Activated CD4-positive, alpha-beta T cell treated with anti-CD3 and anti-CD28 coated beads, Interleukin-2, amount 10 ng/mL, durations not matched to agents 24 days and 14 days (primary cell): ENCODE measurements around the gene RMC1. TPM values are rescaled to one million over a fixed set of nuclear protein-coding genes. Genes with fewer than 3 reads are reported as not detected.

ENCODE experiments used
- DNase-seq: peaks from one replicate; pipeline ENCODE4 v3.0.0; 2022
- H3K27ac Mint-ChIP-seq: one replicate; pipeline ENCODE4 v1.8.0; 2022; ENCODE audit warnings: mild to moderate bottlenecking, mixed read lengths
- H3K27me3 Mint-ChIP-seq: one replicate; pipeline ENCODE4 v1.8.0; 2022; ENCODE audit warnings: mixed read lengths
- H3K36me3 Mint-ChIP-seq: one replicate; pipeline ENCODE4 v1.8.0; 2022; ENCODE audit warnings: low read depth, mild to moderate bottlenecking, mixed read lengths
- H3K4me1 Mint-ChIP-seq: one replicate; pipeline ENCODE4 v1.8.0; 2021; ENCODE audit warnings: mixed read lengths
- H3K4me3 Mint-ChIP-seq: one replicate; pipeline ENCODE4 v1.8.0; 2022; ENCODE audit warnings: mild to moderate bottlenecking, moderate library complexity, mixed read lengths
- H3K9me3 Mint-ChIP-seq: one replicate; pipeline ENCODE4 v1.8.0; 2021; ENCODE audit warnings: mixed read lengths
- intact Hi-C: fragments of 100-400 bp; cut with micrococcal nuclease; formaldehyde crosslinking; loops from one replicate; pipeline ENCODE4 v1.15.1; 2023
- total RNA-seq: library from RNA; stranded (reverse); gene quantifications from 2 replicates; pipeline ENCODE4 v1.2.3, GENCODE V29; 2022

Gene RMC1
- 51.0 and 52.8 TPM in 2 replicates for total RNA-seq

DNA sequence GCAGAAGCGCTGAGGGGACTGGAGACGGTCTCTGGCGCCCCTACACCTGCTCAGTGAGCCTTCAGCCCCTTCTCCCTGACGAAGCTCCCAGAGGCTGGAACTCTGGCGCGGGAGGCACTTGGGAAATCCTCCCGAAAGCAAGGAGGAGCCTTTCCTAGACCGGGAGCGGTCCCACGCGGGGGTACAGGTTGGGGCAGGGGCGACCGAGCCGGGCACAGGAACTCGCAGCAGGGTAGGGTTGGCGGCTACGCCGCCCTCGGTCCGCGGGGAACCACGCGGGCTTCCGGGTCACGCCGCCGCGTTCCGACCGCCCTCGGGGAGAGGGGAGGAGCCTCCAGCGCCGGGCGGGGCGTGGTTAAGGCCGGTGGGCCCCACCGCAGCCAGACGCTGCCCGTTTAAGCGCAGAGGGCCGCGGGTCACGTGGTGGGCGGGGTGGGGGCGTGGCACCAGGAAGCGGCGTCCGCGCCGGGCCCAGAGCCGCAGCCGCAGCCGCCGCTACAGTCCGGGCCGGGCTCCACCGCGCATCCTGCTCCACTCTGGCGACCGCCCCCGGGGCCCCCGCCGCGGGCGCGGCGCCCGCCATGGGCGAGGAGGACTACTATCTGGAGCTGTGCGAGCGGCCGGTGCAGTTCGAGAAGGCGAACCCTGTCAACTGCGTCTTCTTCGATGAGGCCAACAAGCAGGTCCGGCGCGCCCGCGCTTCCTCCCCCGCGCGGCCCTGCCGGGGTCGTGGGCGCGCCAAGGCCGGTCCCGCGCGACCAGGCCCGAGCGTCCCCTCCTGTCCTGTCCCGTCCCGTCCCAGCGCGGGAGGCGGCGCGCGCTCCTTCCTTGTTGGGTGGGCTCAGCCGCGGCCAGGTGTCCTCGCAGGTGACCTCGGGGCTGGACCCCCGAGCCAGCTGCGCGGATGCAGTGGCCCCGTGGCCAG, at the start of gene RMC1:
RMC1 (plus strand) TSS at position 474 of the 925 bp plus-strand sequence; CDS start at position 582, 108 bp downstream.
- peaks cover 21% of the 10 kb centered on the region for H3K36me3 Mint-ChIP-seq
- H3K4me3 Mint-ChIP-seq = peak within 1 kb of the TSS; percentile 87
- H3K27ac Mint-ChIP-seq = peak within 1 kb of the TSS; percentile 91
- peak; percentile 99 for DNase-seq
- no peaks in the 10 kb centered on the region for H3K9me3 Mint-ChIP-seq
- peaks cover 51% of the 10 kb centered on the region for H3K4me1 Mint-ChIP-seq
- intact Hi-C loops = loop anchor here (1.0 to 10.0 kb wide), 8 partner anchors 50 to 514 kb away; partner anchors contain the start of genes CABLES1, NPC1 and RIOK3
- H3K27me3 Mint-ChIP-seq = no peaks in the 10 kb centered on the region

DNA sequence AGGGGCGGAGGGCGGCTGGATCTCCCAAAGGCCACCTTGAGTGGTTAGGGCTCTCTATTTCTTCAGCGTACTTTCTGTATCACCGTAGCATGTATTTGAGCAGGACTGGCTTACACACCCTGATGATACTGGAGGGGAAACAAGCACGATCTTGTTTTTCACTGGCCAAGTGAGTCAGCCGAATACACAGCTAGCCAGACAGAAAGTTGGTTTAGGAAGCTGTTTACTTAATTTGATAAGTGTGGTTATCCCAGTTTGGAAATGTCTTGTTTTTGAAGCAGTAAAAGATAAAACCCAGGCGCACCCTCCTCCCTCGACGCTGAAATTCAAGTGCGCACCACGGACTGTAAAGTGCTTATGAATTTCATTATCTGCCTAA, 49.6 kb upstream of the RMC1 start:
- H3K36me3 Mint-ChIP-seq = peaks cover 12% of the 10 kb centered on the region
- H3K27me3 Mint-ChIP-seq = peaks cover 3% of the 10 kb centered on the region
- intact Hi-C loops = loop anchor here (1.0 to 10.0 kb wide), 4 partner anchors 16 to 561 kb away; partner anchors contain the start of genes NPC1, RMC1 and TTC39C
- peaks cover 45% of the 10 kb centered on the region for H3K4me1 Mint-ChIP-seq
- DNase-seq = no peak
- H3K4me3 Mint-ChIP-seq = peak overlapping the region; percentile 100
- peak overlapping the region; percentile 95 for H3K27ac Mint-ChIP-seq
- H3K9me3 Mint-ChIP-seq = no peaks in the 10 kb centered on the region

DNA sequence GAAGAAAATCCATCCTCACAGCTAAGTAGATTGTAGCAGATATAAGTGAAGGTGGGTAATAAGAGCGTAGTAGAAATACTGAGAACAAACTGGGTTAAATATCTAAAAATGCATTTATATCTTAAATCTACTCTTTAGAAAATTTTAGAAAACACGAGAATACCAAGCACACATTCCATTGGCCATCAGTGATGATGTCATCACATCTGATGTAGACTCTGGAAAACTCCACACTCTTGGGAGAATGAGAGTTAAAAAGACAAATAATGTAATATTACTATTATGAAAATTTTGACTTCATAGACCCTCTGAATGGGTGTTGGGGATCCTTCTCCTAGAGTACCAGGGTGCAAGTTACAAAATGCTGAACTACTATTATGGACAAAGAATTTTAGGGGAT, 46.5 kb upstream of the RMC1 start:
- Mint-ChIP-seq H3K4me3 (no peak overlapping the region), H3K36me3 (peaks cover 21% of the 10 kb centered on the region), H3K4me1 (peaks cover 61% of the 10 kb centered on the region), H3K27ac (no peak overlapping the region), H3K27me3 (no peaks in the 10 kb centered on the region), H3K9me3 (no peaks in the 10 kb centered on the region)
- no peak for DNase-seq
- intact Hi-C loops = loop anchor here (10.0 kb wide), 1 partner anchor 558 kb away; the partner anchor contains the start of gene TTC39C

DNA sequence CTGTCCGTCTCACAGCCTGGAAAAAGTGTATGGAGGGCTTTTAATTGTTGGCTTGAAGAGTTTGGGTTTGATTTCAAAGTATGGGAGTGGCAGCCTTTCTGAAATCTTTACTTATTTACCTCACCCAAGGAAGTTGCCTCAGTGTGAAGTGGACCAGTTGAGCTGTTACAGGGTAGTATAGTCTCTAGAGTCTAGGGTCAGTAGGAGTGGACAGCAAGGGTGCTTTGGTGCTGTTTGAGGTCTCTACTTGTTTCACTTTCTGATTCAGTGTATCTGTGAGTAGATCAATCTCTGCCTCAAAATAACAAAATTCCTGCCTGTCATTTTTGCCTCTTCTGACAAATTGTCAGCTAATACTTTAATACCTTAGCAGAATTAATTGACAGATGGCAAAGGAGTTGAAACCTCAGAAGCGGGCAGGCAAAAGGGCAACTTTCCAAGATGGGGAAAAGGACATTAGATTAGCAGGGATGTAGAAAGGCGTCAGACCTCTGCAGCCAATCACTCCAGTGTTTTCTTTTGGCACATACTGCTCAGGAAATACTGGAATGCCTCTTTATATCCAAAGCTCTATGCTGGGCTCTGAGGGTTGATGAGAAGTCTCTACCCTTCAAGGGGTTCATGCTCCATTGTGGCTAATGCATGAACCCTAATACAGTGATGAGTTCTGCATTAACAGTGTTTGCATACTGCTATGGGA, 44.3 kb upstream of the RMC1 start:
- Mint-ChIP-seq H3K36me3 (peaks cover 35% of the 10 kb centered on the region), H3K27me3 (no peaks in the 10 kb centered on the region), H3K27ac (no peak overlapping the region), H3K4me1 (peaks cover 49% of the 10 kb centered on the region), H3K4me3 (no peak overlapping the region), H3K9me3 (no peaks in the 10 kb centered on the region)
- DNase-seq = no peak
- intact Hi-C loops = loop anchor here (10.0 kb wide), 1 partner anchor 556 kb away; the partner anchor contains the start of gene TTC39C

DNA sequence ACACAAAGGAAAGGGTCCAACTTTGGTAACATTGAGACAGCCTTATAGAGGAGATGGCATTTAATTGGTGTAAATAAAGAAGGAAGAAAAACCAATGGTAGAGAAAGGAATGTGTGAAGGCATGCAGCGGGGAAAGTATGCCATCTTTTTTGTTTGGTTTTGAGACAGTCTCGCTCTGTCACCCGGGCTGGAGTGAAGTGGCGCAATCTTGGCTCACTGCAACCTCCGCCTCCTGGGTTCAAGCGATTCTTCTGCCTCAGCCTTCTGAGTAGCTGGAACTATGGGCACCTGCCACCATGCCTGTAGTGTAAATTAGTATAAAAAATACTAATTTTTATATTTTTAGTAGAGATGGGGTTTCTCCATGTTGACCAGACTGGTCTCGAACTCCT, 43.8 kb upstream of the RMC1 start:
- intact Hi-C loops = loop anchor here (10.0 kb wide), 1 partner anchor 555 kb away; the partner anchor contains the start of gene TTC39C

DNA sequence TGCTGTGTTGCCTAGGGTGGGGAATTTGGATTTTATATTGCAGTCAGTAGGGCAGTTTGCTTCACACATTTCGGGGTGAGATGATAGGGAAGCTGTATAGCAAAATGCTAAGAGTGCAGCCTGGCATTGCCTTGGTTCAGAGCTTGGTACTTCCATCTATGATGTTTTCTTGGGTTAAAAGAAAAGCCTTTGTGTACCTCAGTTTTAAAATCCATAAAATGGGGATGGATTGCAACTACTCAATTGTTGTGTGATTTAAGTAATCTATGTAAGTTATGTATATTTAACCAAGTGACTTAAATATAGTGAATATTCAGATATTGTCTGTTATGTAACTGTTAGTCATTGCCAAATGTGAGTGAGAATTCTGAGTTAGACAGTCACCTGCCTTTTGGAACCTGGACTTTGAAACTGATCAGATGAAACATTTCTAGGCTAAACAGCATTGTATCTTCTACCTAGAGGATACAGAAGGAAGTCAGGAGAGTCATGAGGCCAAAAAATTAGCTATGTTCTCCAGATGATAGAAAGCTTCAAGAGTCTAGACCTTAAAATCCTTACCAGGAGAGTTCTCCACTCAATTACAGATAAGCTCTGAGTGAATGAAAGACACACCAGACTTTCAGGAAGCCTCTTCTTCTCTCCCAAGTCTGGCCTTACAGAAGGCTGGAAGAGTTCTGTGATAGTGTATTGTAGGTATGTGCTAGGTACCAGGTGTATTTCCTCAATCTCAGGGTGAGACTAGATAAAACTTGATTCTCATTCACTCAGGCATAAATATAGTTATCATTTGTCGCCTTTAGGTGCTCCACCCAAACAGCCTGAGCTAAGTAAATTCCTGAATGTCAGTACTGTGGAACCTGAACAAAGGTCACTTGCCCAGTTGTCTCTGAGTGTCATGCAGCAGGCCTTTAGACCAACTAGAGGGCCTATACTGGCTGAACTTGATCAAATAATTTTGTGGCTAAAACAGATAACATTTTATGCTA, 42.7 kb upstream of the RMC1 start:
- Mint-ChIP-seq H3K36me3 (peaks cover 38% of the 10 kb centered on the region), H3K4me3 (no peak overlapping the region), H3K4me1 (peaks cover 38% of the 10 kb centered on the region), H3K27ac (no peak overlapping the region), H3K9me3 (no peaks in the 10 kb centered on the region), H3K27me3 (no peaks in the 10 kb centered on the region)
- intact Hi-C loops = no loop called here
- no peak for DNase-seq

More for the DNA sequence above, 43.8 kb upstream of the RMC1 start:
- Mint-ChIP-seq H3K4me3 (no peak overlapping the region), H3K9me3 (no peaks in the 10 kb centered on the region), H3K36me3 (peaks cover 35% of the 10 kb centered on the region), H3K4me1 (peaks cover 44% of the 10 kb centered on the region), H3K27ac (no peak overlapping the region), H3K27me3 (no peaks in the 10 kb centered on the region)
- no peak for DNase-seq

DNA sequence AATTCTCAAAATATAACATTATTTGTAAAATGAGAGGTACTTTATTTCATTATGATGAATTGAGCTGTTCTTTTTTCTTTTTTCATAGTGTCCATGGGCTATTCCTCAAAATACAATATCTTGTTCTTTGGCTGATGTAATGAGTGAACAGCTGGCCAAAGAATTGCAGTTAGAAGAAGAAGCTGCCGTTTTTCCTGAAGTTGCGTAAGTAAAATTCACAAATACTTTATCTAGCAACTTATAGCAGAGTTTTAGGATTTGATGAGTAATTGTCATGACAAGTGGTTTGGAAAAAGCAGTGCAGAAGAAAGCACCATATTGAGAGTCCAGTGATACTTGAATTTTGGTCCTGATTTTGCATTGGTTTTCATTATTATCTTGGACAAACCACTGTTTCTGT, 40.4 kb upstream of the RMC1 start:
- intact Hi-C loops = no loop called here
- Mint-ChIP-seq H3K27ac (no peak overlapping the region), H3K36me3 (peaks cover 42% of the 10 kb centered on the region), H3K4me3 (no peak overlapping the region), H3K27me3 (no peaks in the 10 kb centered on the region), H3K9me3 (no peaks in the 10 kb centered on the region), H3K4me1 (peaks cover 29% of the 10 kb centered on the region)
- DNase-seq = no peak

DNA sequence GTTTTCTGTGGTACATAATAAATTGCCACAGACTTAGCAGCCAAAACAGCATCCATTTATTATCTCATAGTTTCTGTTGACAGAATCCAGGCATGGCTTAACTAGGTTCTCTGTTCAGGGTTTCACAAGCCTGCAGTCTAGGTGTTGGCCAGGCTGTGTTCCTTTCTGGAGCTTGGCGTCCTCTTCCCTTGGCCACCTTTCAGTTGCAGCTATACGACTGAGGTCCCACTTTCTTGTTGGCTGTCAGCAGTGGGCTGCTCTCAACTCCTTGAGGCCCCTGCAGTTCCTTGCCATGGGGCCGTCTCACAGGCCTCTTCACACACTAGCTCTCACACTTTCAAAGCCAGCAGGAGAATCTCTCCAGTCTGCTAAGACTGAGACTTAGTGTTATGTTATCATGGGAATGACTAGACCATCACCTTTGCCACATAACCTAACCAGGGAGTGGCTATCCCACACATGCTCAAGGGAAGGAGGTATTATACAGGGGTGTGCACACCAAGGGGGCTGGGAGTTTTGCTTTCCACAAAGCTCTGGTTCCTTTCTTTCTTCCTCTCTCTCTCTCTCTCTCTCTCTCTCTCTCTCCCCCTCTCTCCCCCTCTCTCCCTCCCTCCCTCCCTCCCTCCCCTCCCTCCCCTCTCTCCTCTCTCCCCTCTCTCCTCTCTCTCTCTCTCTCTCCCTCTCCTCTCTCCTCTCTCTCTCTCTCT, 34.4 kb upstream of the RMC1 start:
- intact Hi-C loops = no loop called here
- peaks cover 4% of the 10 kb centered on the region for H3K4me1 Mint-ChIP-seq
- no peak for DNase-seq
- H3K36me3 Mint-ChIP-seq = peaks cover 38% of the 10 kb centered on the region
- H3K9me3 Mint-ChIP-seq = no peaks in the 10 kb centered on the region
- H3K27ac Mint-ChIP-seq = no peak overlapping the region
- no peaks in the 10 kb centered on the region for H3K27me3 Mint-ChIP-seq
- no peak overlapping the region for H3K4me3 Mint-ChIP-seq

DNA sequence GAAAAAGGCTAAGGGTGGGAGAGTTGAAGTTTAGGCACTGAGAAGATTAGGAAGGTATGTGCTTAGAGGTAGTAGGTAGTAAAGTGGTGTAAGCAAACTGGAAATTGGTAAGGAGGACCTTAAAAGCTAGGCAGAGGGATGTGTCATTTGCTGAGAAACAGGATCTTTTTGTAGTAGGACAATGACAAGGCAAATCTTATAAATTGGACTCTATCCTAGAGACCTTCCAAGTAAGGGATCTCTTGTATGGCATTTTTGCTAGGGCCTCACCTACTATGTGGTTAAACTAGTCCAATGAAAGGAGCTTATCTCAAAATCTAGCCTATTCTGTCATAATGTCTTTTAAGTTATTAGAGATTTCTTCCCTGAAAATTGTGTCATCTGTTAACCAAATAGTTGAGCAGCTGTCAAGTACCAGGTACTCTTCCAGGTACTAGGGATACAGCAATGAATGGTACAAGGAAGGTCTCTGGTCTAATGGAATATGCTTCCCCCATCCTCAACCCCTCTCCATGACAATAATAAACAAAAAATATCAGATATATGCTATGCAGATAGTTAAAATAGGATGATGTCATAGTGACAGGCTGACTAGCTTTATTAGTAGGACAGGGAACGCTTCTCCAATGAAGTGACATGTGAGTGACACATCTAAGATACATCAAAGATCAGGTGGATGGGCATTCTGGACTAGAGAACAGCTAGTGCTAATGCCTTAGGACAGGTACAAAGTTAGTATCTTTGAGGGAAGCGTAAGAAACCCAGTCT, 32.5 kb upstream of the RMC1 start:
- DNase-seq = no peak
- no peaks in the 10 kb centered on the region for H3K27me3 Mint-ChIP-seq
- H3K4me3 Mint-ChIP-seq = no peak overlapping the region
- peaks cover 40% of the 10 kb centered on the region for H3K36me3 Mint-ChIP-seq
- peaks cover 7% of the 10 kb centered on the region for H3K4me1 Mint-ChIP-seq
- intact Hi-C loops = no loop called here
- H3K27ac Mint-ChIP-seq = no peak overlapping the region
- H3K9me3 Mint-ChIP-seq = no peaks in the 10 kb centered on the region

DNA sequence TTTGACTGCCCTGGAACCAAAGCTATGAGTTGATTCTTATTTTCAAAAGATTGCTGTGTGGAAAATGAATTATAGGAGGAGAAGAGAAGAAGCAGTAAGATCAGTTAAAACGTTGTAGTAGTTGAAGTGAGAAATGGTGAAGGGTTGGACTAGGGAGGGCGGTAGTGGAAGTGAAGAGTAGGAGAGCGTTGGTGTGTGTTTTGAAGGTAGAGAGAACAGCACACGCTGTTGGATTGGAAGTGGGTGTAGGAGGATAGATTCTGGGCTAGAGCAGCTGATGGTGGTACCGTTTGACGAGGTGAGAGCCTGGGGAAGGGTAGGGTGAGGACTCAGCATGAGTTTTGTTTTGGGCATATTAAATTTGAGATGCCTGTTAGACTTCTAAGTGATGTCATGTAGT, 31.8 kb upstream of the RMC1 start:
- no peak for DNase-seq
- intact Hi-C loops = no loop called here
- peaks cover 41% of the 10 kb centered on the region for H3K36me3 Mint-ChIP-seq
- no peak overlapping the region for H3K27ac Mint-ChIP-seq
- no peaks in the 10 kb centered on the region for H3K9me3 Mint-ChIP-seq
- H3K4me3 Mint-ChIP-seq = no peak overlapping the region
- H3K4me1 Mint-ChIP-seq = peaks cover 7% of the 10 kb centered on the region
- H3K27me3 Mint-ChIP-seq = no peaks in the 10 kb centered on the region

DNA sequence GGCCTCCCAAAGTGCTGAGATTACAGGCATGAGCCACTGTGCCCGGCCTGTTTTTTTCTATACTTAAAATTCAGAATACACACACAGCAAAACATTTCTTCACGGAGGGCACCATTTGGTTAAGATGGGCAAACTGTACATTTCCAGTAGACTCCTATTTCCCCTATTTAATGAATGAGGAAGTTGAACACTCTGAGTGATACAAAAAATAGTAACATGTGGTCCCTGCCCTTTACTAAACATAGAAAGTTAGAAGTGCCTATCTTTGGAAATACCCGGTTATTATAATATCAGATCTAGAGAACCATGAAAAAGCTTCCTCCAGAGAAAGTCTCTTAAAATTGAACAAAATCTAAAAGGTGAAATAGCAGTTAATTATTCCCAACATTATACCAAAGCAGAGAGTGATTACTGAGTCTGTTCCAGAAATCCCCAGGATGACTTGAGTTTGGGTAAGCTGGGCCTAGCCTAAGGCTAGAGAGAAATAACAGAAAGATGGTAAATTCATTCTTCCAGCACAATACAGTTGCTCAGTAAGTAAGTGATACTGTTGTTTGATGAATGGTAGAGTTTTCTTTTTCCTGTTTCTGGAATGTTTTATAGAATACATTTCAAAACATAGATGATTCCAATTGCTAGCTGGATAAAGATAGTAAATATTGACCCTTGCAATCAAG, 23.3 kb upstream of the RMC1 start:
- Mint-ChIP-seq H3K36me3 (peaks cover 54% of the 10 kb centered on the region), H3K27ac (no peak overlapping the region), H3K9me3 (no peaks in the 10 kb centered on the region), H3K4me1 (peaks cover 4% of the 10 kb centered on the region), H3K27me3 (no peaks in the 10 kb centered on the region), H3K4me3 (no peak overlapping the region)
- no peak for DNase-seq
- intact Hi-C loops = no loop called here
